Tibial artery (tissue), 4 donors: ENCODE results near the gene SDR42E1.

Experiments
- DNase-seq, 2 donors: peaks; one replicate each; pipeline ENCODE4 v3.0.0-alpha.2; 2019
- H3K27ac ChIP-seq, 2 donors: fragments of 200-600 bp; sonication (generic) in 1 of 2; 1 replicate in 1 of 2; 2 replicates in 1 of 2; pipeline ENCODE4 v1.5.1; 2018 to 2019; ENCODE audit warnings: mild to moderate bottlenecking in 1 of 2
- H3K27me3 ChIP-seq, 2 donors: fragments of 200-600 bp; sonication (generic) in 1 of 2; one replicate each; pipeline versions ENCODE4 v1.5.1 to v1.6.0; 2016 to 2019
- H3K36me3 ChIP-seq, 3 donors: fragments of 200-600 bp; sonication (generic) in 2 of 3; one replicate each; pipeline ENCODE4 v1.5.1; 2016 to 2019; ENCODE audit warnings: mild to moderate bottlenecking in 2 of 3
- H3K4me1 ChIP-seq, 4 donors: fragments of 200-600 bp; sonication (generic) in 2 of 4; 1 replicate in 3 of 4; 2 replicates in 1 of 4; pipeline ENCODE4 v1.5.1; 2016 to 2019
- H3K4me3 ChIP-seq, 2 donors: fragments of 200-600 bp; sonication (generic) in 1 of 2; 1 replicate in 1 of 2; 2 replicates in 1 of 2; pipeline ENCODE4 v1.5.1; 2018 to 2019; ENCODE audit warnings: mild to moderate bottlenecking in 2 of 2
- H3K9me3 ChIP-seq, 3 donors: fragments of 200-600 bp; sonication (generic) in 1 of 3; one replicate each; pipeline ENCODE4 v1.5.1; 2016 to 2019
- intact Hi-C: fragments of 100-400 bp; cut with DNase I; formaldehyde crosslinking; loops from one replicate; pipeline ENCODE4 v1.15.0; 2023; ENCODE audit warnings: low total_unique reads
- TF ChIP-seq, protein P1 (sequence below), 2 experiments: fragments of 200-600 bp in 1 of 2; fragments of 450-650 bp in 1 of 2; IDR thresholded peaks; one replicate each; pipeline ENCODE4 v1.5.1; 2017 to 2019; ENCODE audit warnings: antibody characterized with exemption in 2 of 2, mild to moderate bottlenecking in 1 of 2, moderate library complexity in 1 of 2

The SDR42E1 gene, protein sequence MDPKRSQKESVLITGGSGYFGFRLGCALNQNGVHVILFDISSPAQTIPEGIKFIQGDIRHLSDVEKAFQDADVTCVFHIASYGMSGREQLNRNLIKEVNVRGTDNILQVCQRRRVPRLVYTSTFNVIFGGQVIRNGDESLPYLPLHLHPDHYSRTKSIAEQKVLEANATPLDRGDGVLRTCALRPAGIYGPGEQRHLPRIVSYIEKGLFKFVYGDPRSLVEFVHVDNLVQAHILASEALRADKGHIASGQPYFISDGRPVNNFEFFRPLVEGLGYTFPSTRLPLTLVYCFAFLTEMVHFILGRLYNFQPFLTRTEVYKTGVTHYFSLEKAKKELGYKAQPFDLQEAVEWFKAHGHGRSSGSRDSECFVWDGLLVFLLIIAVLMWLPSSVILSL

DNA sequence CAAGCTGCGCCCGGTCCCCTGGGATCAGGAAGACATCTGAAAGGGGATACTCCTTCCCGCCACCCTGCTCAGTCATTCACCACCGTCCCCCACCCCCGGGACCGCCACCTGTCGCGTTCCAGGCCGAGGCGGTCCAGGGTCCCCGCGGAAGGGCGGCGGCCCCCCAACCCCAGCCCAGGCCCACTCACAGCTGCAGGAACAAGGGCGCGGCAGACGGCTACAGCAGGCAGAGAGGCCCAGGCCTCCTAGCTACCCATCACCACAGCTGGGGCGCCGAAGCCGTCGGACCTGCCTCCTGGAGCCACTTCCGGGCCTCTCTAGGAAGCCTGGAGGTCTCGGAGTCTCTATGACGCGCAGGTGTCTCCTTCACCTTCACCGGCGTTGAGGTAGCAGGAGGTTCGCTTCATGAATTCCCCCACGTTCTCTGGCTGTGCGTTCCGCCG is at the start of gene SDR42E1:
TSS of gene SDR42E1 (minus strand) at position 272 of the 443 bp plus-strand sequence. CDS start 10,612 bp downstream, outside the sequence.
- no peaks in the 10 kb centered on the region for H3K36me3 ChIP-seq
- no peak for DNase-seq
- TF ChIP-seq, protein P1, sequence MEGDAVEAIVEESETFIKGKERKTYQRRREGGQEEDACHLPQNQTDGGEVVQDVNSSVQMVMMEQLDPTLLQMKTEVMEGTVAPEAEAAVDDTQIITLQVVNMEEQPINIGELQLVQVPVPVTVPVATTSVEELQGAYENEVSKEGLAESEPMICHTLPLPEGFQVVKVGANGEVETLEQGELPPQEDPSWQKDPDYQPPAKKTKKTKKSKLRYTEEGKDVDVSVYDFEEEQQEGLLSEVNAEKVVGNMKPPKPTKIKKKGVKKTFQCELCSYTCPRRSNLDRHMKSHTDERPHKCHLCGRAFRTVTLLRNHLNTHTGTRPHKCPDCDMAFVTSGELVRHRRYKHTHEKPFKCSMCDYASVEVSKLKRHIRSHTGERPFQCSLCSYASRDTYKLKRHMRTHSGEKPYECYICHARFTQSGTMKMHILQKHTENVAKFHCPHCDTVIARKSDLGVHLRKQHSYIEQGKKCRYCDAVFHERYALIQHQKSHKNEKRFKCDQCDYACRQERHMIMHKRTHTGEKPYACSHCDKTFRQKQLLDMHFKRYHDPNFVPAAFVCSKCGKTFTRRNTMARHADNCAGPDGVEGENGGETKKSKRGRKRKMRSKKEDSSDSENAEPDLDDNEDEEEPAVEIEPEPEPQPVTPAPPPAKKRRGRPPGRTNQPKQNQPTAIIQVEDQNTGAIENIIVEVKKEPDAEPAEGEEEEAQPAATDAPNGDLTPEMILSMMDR (IDR thresholded peaks at IDR 0.05): no peak
- H3K9me3 ChIP-seq: peaks cover 0 to 14% (median 8%) of the 10 kb centered on the region in 3 donors
- intact Hi-C loops: no loop called here
- H3K27me3 ChIP-seq: peaks cover 0 to 6% of the 10 kb centered on the region in 2 donors
- H3K4me3 ChIP-seq: peak within 1 kb of the TSS; percentile 42 to 53
- peaks cover 0 to 4% (median 0%) of the 10 kb centered on the region in 4 donors for H3K4me1 ChIP-seq
- no peak within 1 kb of the TSS for H3K27ac ChIP-seq

DNA sequence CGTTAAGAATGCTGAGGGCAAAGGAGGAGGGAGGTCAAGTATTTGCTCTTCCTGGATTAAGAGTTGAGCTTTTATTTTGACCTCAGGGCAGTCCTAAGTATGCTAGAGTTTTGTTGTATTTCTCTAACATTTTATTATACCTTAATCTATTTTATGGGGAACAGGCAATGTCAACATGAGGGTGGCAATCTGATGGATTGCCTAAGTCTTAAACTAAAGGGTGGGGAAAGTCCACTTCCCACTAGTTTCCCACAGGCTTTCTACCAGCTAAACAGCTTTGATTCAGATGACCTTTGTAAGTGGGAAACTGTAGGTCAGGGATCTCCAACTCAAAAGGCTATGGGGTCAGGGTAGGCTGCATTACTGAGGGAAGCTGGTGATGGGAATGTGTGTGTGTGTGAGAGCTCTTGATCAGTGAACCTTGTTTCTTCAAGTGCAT is 48.7 kb upstream of the SDR42E1 start:
- Histone ChIP-seq H3K4me3 (no peak overlapping the region), H3K27ac (no peak overlapping the region), H3K9me3 (no peaks in the 10 kb centered on the region), H3K27me3 (peaks cover 0 to 12% of the 10 kb centered on the region in 2 donors), H3K36me3 (no peaks in the 10 kb centered on the region), H3K4me1 (no peaks in the 10 kb centered on the region)
- TF ChIP-seq, protein P1 (IDR thresholded peaks at IDR 0.05): no peak
- intact Hi-C loops: no loop called here
- DNase-seq: no peak

DNA sequence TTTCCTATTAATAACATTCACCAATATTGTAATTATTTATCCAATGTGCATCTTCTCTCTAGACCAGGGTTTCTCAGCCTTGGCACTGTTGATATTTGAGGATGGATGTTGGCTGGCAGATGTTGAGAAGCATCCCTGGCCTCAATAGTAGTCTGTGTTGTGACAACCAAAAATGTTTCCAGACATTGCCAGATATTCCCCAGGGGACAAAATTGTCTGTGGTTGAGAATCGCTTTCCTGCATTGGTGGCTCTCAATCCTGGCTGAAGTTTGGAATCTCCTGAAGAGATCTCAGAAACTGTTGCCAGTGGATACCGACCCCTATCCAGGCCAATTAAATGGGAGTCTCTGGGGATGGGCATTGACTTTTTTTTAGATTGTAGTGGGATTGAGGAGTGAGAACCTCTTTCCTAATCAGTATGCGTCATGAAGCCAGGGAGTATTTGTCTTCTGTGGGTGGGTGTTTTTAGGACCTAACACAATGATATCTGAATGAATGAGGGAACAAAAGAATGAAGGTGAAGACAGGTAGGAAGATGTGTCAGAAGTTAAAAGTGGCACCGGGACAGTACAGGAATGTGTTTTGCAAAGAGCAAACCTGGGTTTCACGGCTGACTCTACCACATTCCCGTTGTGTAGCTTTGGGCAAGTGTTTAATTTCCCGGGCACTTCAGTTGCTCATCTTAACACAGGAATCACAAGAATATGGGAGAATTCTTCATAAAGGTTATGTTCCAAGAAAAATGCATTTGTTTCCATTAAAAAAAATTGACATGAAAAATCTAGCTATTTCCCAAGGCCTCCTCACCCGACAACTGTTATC is 48.1 kb upstream of the SDR42E1 start:
- Histone ChIP-seq H3K36me3 (no peaks in the 10 kb centered on the region), H3K27ac (no peak overlapping the region), H3K4me3 (no peak overlapping the region), H3K4me1 (no peaks in the 10 kb centered on the region), H3K27me3 (peaks cover 0 to 11% of the 10 kb centered on the region in 2 donors), H3K9me3 (no peaks in the 10 kb centered on the region)
- intact Hi-C loops: no loop called here
- TF ChIP-seq, protein P1 (IDR thresholded peaks at IDR 0.05): no peak
- no peak for DNase-seq

DNA sequence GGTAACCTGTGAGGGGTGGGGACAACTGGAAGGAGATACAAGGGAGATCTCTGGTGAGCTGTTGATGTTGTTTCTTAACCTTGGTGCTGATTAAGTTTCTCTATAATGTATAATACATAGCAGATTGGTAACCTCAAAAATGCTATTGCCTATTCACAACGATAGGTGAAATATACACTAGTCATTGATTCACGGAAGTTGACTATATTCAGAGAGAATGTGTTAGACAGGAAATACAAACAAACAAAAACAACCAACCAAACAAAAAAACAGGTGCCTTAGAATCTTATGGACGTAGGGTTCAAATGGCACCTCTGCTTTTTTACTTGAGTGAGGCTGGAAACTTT is 45.3 kb upstream of the SDR42E1 start:
- TF ChIP-seq, protein P1 (IDR thresholded peaks at IDR 0.05): no peak
- H3K4me3 ChIP-seq: no peak overlapping the region
- DNase-seq: no peak

DNA sequence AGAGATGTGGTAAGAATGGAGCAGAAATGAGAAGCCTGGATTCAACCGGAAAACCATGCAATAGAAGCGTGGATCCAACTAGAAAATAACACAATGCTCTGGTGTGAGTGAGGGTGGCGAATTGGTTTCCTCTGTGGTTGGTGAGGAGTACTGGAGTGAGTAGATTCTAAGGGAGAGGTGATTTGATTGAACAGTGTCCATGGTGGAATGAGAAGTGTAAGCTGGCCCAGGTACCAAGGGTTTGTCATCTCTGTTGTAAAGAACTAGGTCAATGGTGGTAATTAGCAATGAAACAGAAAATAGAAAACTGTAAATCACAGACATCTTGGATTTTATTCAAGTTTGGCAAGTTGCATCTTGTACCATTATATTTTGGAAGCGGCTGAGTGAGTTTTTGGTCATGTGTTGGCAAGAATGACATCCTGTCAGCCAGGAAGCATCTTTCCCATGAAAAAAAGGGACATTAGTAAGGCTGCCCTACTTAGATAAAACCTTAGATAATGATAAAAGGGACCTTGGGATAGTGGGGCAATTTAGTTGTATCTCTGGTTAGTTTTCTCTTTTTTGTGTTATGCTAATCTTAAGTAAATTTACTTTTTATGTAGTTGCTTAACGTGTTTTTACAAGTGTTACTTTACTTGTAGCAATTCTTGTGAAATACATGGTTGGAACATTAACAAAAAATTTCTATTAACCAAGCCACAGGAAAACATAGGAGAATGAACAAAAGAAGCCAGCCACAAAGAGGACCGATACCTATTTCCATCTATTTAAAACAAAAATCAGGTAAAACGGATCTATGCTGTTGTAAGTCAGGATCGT is 44.7 kb upstream of the SDR42E1 start:
- Histone ChIP-seq H3K36me3 (no peaks in the 10 kb centered on the region), H3K27ac (no peak overlapping the region), H3K9me3 (no peaks in the 10 kb centered on the region), H3K4me1 (no peaks in the 10 kb centered on the region), H3K27me3 (peaks cover 0 to 11% of the 10 kb centered on the region in 2 donors), H3K4me3 (no peak overlapping the region)
- intact Hi-C loops: no loop called here
- no peak for DNase-seq
- TF ChIP-seq, protein P1 (IDR thresholded peaks at IDR 0.05): no peak

More for the DNA sequence above, 45.3 kb upstream of the SDR42E1 start:
- no peaks in the 10 kb centered on the region for H3K36me3 ChIP-seq
- no peaks in the 10 kb centered on the region for H3K9me3 ChIP-seq
- H3K27ac ChIP-seq: no peak overlapping the region
- peaks cover 0 to 11% of the 10 kb centered on the region in 2 donors for H3K27me3 ChIP-seq
- intact Hi-C loops: no loop called here
- H3K4me1 ChIP-seq: no peaks in the 10 kb centered on the region
